ENCODE measurements around the gene SPACA6.

The SPACA6 gene

DNA sequence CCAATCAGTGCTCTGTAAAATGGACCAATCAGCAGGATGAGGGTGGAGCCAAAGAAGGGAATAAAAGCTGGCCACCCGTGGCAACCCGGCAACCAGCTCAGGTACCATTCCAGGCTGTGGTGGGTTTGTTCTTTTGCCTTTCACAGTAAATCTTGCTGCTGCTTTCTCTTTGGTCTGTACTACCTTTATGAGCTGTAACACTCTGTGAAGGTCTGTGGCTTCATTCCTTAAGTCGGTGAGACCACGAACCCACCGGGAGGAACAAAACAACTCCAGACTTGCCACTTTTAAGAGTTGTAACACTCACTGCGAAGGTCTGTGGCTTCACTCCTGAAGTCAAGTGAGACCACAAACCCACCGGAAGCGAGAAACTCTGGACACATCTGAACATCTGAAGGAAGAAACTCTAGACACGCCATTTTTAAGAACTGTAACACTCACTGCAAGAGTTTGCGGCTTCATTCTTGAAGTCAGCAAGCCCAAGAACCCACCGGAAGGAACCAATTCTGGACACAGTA lies 16.5 kb upstream of the SPACA6 start:
- no peak overlapping the region for H3K27ac ChIP-seq
- TF ChIP-seq, protein P1, sequence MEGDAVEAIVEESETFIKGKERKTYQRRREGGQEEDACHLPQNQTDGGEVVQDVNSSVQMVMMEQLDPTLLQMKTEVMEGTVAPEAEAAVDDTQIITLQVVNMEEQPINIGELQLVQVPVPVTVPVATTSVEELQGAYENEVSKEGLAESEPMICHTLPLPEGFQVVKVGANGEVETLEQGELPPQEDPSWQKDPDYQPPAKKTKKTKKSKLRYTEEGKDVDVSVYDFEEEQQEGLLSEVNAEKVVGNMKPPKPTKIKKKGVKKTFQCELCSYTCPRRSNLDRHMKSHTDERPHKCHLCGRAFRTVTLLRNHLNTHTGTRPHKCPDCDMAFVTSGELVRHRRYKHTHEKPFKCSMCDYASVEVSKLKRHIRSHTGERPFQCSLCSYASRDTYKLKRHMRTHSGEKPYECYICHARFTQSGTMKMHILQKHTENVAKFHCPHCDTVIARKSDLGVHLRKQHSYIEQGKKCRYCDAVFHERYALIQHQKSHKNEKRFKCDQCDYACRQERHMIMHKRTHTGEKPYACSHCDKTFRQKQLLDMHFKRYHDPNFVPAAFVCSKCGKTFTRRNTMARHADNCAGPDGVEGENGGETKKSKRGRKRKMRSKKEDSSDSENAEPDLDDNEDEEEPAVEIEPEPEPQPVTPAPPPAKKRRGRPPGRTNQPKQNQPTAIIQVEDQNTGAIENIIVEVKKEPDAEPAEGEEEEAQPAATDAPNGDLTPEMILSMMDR (IDR thresholded peaks at IDR 0.05), result no peak
- no peak for TF ChIP-seq ZFX (IDR thresholded peaks at IDR 0.05; ENCODE audit: borderline replicate concordance)

DNA sequence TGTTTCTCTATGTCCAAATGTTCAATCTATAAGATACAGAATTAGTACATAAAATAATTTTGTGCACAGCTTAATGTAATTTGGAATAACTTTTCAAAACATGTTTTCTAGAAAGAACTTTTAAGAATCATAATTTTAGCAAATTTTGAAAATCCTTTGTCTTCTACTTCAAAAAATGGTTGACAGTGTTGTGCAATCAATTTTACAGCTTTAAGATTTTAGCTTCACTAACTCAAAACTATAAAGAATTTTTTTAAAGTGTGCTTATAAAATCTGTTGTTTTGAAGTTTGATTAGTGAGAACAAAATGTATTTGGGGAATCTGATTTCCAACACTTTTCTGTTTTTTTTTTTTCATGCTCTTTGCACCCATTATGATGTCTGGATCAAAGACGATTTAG lies 12.7 kb upstream of the SPACA6 start:
- no peak overlapping the region for H3K27ac ChIP-seq
- TF ChIP-seq, protein P1 (IDR thresholded peaks at IDR 0.05), result no peak
- TF ChIP-seq ZFX (IDR thresholded peaks at IDR 0.05; ENCODE audit: borderline replicate concordance), result no peak

DNA sequence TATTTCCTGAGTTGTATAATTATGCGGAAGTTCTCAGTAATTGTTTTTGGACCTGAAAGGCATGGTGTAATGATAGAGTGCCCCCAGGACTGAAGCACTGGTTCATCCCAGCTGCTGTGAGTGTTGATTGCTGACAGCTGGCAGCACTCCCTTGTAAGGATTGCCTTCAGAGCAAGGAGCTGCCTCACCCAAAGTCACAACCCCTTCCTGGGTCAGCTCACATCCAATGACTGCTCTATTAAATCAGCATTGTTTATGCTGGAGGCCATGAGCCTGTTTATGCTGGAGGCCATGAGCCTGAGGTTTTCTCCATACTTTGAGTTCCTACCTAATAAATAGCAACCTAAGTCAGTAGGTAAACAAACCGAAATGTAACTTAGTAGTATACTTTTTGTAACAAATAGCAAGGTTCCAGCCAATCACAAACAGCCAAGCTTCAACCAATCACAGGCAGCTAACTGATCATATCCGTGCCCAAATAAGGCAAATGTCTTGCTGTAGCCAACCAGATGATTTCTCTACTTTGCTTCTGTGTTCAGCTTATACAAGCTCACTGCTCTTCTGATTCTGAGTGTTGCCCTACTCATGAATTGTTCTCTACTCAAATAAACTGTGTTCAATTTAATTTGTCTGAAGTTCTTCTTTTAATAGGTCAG lies 11.7 kb upstream of the SPACA6 start:
- no peak for TF ChIP-seq ZFX (IDR thresholded peaks at IDR 0.05; ENCODE audit: borderline replicate concordance)
- TF ChIP-seq, protein P1 (IDR thresholded peaks at IDR 0.05), result no peak
- no peak overlapping the region; the same call in 1 of the 2 replicates for H3K27ac ChIP-seq

DNA sequence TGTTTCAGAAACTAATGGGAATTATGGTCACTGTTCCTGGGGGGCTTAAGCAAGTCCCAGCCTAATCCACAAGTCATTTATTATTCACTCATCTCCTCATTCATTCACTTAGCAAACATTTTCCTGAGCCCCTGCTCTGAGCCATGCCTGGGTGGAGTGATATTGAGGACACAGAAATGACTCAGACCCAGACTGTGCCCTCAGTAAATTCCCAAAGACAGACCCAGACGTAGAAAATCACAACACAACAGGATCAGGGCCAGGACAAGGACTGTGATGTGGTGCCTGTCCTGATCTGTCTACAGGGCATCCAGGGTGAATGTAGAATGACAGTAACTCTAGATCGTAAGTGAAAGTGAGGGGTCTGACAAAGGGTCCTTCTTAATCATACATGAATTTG lies 7.0 kb upstream of the SPACA6 start:
- no peak overlapping the region for H3K27ac ChIP-seq
- TF ChIP-seq, protein P1 (IDR thresholded peaks at IDR 0.05), result no peak
- no peak for TF ChIP-seq ZFX (IDR thresholded peaks at IDR 0.05; ENCODE audit: borderline replicate concordance)

DNA sequence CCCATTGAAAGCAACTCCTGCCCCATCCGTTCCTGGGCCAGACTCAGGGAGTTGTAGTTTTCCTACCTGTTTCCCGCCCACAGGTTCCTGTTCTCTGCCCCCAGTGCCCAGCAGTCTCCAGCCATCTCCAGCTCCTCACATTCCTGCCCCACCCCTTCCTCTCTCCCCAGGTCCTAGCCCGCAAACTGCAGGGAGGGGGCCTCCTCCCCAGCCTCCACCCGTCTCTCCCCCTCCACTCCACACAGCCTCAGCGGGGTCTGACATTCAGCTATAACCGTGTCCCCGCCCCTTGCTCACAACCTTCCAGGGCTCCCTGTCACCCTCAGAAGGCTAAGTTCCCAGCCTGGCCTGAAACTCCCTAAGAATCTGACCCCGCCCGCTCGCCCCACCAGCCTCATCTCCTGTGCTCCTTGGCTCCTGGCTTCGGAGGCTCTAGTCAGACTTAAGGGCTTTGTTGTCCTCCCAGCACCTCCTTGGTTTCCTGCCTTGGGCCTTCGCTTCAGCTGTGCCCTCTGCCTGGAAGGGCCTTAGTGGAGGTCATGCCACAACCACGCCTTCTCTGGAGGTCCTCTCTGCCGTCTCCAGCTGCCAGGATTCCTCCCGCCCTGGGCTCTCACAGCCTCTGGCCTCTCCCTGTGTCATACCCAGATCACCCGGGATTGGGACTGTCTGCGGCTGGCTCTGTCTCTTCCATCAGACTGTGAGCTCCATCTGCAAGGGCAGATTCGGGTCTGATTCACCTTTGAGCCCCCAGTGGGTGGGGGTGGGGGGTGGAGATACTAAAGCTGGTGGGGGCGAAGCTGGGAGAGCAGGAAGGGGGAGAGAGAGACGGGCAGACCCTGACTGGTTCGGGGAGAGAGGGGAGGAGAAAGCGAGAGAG lies 5.1 kb upstream of the SPACA6 start:
- no peak for TF ChIP-seq ZFX (IDR thresholded peaks at IDR 0.05; ENCODE audit: borderline replicate concordance)
- TF ChIP-seq, protein P1 (IDR thresholded peaks at IDR 0.05), result no peak
- peak overlapping the region; percentile 79 for H3K27ac ChIP-seq

DNA sequence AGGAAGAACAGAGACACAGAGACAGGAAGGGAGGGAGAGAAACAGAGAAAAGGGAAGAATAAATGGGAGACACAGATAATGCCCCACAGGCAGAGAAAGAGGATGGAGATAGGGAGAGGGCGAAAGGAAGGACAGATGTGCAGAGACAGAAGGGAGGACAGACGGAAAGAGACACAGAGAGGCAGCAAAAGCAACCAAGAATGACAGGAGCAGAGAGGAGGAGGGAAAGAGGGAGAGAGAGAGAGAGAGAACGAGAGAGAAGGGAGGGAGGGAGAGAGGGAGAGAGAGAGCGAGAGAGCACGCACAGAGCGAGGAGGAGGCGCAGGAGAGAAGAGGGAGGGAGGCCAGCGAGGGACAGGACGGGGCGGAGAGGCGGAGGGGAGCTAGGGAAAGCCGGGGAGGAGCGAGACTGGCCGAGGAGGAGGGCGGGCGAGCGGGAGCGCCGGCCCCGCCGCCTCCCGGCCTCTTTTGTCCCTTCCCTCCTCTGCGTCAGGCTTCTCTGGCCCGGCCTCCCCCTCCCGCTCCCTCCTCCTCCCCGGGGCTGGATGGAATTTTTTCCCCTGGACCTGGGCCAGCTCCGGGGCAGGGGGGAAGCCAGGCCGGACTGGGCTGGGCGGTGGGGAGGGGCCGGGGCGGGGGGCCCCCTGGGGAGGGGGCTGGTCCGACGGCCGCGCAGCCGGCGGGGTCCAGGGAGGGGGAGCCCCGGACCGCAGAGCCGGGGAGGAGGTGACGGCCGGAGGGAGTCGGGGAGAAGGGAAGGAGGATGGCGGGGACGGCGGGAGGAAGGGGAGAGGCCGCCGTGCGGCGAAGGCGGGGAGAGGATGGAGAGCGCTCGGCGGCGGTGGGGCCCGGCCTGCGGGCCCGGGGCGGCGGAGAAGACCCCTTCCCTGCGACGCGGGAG lies 4.2 kb upstream of the SPACA6 start:
- H3K27ac ChIP-seq, result peak overlapping the region; percentile 79
- TF ChIP-seq, protein P1 (IDR thresholded peaks at IDR 0.05), result no peak
- no peak for TF ChIP-seq ZFX (IDR thresholded peaks at IDR 0.05; ENCODE audit: borderline replicate concordance)
